SK-N-SH treated with all-trans-retinoic acid at 6 μM for 48 hours (cell line): Measurements from ENCODE around the gene PRKAA2.

Source experiments
- ARNTL ChIP-seq: fragments of 450-650 bp; formaldehyde crosslinking; IDR thresholded peaks from 2 replicates; pipeline ENCODE4 v1.5.0; 2020; ENCODE audit warnings: low read depth, mild to moderate bottlenecking, moderate library complexity, borderline replicate concordance
- BACH2 ChIP-seq: fragments of 250-450 bp; sonication (Bioruptor Pico); IDR thresholded peaks from 2 replicates; pipeline ENCODE4 v1.9.0; 2021; ENCODE audit warnings: mild to moderate bottlenecking, borderline replicate concordance
- CREB5 ChIP-seq: fragments of 250-450 bp; sonication (Bioruptor Pico); IDR thresholded peaks from 2 replicates; pipeline ENCODE4 v1.5.1; 2020; ENCODE audit warnings: low read depth, mild to moderate bottlenecking, moderate library complexity
- CSRNP3 ChIP-seq: fragments of 250-450 bp; sonication (Bioruptor Pico); IDR thresholded peaks from 2 replicates; pipeline ENCODE4 v1.5.1; 2021; ENCODE audit warnings: mild to moderate bottlenecking, moderate library complexity
- PPARA ChIP-seq: fragments of 250-450 bp; sonication (Bioruptor Pico); IDR thresholded peaks from 2 replicates; pipeline ENCODE4 v1.5.0; 2020; ENCODE audit warnings: mild to moderate bottlenecking, borderline replicate concordance
- RARB ChIP-seq: fragments of 250-450 bp; sonication (Bioruptor Pico); IDR thresholded peaks from 2 replicates; pipeline ENCODE4 v1.8.0; 2021; ENCODE audit warnings: mild to moderate bottlenecking, moderate library complexity
- ZC3H10 ChIP-seq: fragments of 250-450 bp; sonication (Bioruptor Pico); IDR thresholded peaks from 2 replicates; pipeline ENCODE4 v1.5.1; 2021; ENCODE audit warnings: mild to moderate bottlenecking, moderate library complexity
- ZFP3 ChIP-seq: fragments of 250-450 bp; sonication (Bioruptor Pico); IDR thresholded peaks from 2 replicates; pipeline ENCODE4 v1.5.0; 2020; ENCODE audit warnings: mild to moderate bottlenecking, moderate library complexity
- ZFP30 ChIP-seq: fragments of 450-650 bp; formaldehyde crosslinking; IDR thresholded peaks from 2 replicates; pipeline ENCODE4 v1.5.0; 2022; ENCODE audit warnings: mild to moderate bottlenecking, moderate library complexity
- ZNF565 ChIP-seq: fragments of 450-650 bp; formaldehyde crosslinking; conservative IDR thresholded peaks from 2 replicates; pipeline ENCODE4 v1.5.0; 2020; ENCODE audit warnings: low read depth, mild to moderate bottlenecking, moderate library complexity
- ZNF70 ChIP-seq: fragments of 450-650 bp; formaldehyde crosslinking; IDR thresholded peaks from 2 replicates; pipeline ENCODE4 v1.5.0; 2020; ENCODE audit warnings: mild to moderate bottlenecking, moderate library complexity
- ZNF8 ChIP-seq: fragments of 450-650 bp; formaldehyde crosslinking; IDR thresholded peaks from 2 replicates; pipeline ENCODE4 v1.5.0; 2020; ENCODE audit warnings: mild to moderate bottlenecking, moderate library complexity

GRCh38 chr1:56660293-56660692 lies 15.2 kb downstream of the PRKAA2 start:
- no peak for TF ChIP-seq RARB (CRISPR knock-in tag)
- no peak for TF ChIP-seq ZC3H10 (CRISPR knock-in tag)
- TF ChIP-seq ZFP30 (CRISPR knock-in tag): no peak
- no peak for TF ChIP-seq PPARA (CRISPR knock-in tag)
- no peak for TF ChIP-seq ZFP3
- no peak for TF ChIP-seq ARNTL
- TF ChIP-seq ZNF8 (CRISPR knock-in tag): no peak
- no peak for TF ChIP-seq BACH2 (CRISPR knock-in tag)
- no peak for TF ChIP-seq ZNF565 (CRISPR knock-in tag)
- TF ChIP-seq CSRNP3 (CRISPR knock-in tag): no peak
- TF ChIP-seq ZNF70 (CRISPR knock-in tag): no peak
- TF ChIP-seq CREB5 (CRISPR knock-in tag): no peak
